Mammary epithelial cell (primary cell): Measurements from ENCODE around the gene CFAP299.

Source experiments
- CTCF ChIP-seq, 2 donors: IDR thresholded peaks in 1 of 2; conservative IDR thresholded peaks in 1 of 2; 2 replicates each; pipeline ENCODE4 v1.5.1; 2011 to 2012; ENCODE audit warnings: inconsistent platforms in 2 of 2, low read length in 2 of 2, mild to moderate bottlenecking in 2 of 2, control low read depth in 1 of 2, low read depth in 1 of 2; ENCODE audit not compliant: insufficient read depth in 1 of 2; ENCODE audit errors: extremely low read depth in 1 of 2
- EZH2 ChIP-seq: IDR thresholded peaks from 2 replicates; pipeline ENCODE4 v1.6.1; 2012; ENCODE audit warnings: low read length, inconsistent platforms, borderline replicate concordance

GRCh38 chr4:80538276-80538926 lies 202.9 kb downstream of the CFAP299 start:
- TF ChIP-seq EZH2 (no peak), CTCF (conservative IDR thresholded peaks at IDR 0.05 in 1 of 2, IDR thresholded peaks at IDR 0.05 in 1 of 2; ENCODE audit: extremely low read depth in 1 of 2, insufficient read depth in 1 of 2, low read depth in 1 of 2, low read length in 2 of 2) (no peak)
